BE2C (cell line): Measurements from ENCODE around the gene PARS2.

Experiments
- DNase-seq: peaks from one replicate; pipeline ENCODE4 v3.0.0-alpha.2; 2020
- H3K27me3 ChIP-seq: fragments of 250-450 bp; sonication (Bioruptor Pico); 2 replicates; pipeline ENCODE4 v1.5.1; 2020; ENCODE audit warnings: mild to moderate bottlenecking
- H3K36me3 ChIP-seq: fragments of 250-450 bp; sonication (Bioruptor Pico); 2 replicates; pipeline ENCODE4 v1.5.1; 2020; ENCODE audit warnings: mild to moderate bottlenecking
- H3K4me1 ChIP-seq: fragments of 250-450 bp; sonication (Bioruptor Pico); 2 replicates; pipeline ENCODE4 v1.5.1; 2020
- H3K4me3 ChIP-seq: 2 replicates; pipeline ENCODE4 v1.5.1; 2011; ENCODE audit warnings: low read depth, low read length
- H3K9me3 ChIP-seq: fragments of 250-450 bp; sonication (Bioruptor Pico); 2 replicates; pipeline ENCODE4 v1.5.1; 2020
- CTCF ChIP-seq: IDR thresholded peaks from 2 replicates; pipeline ENCODE4 v1.5.1; 2012; ENCODE audit warnings: mild to moderate bottlenecking, low read depth, low read length

Gene PARS2

GRCh38 chr1:54710434-54710833 lies 53.9 kb downstream of the PARS2 start:
- Histone ChIP-seq H3K27me3 (no peaks in the 10 kb centered on the region), H3K36me3 (no peaks in the 10 kb centered on the region), H3K9me3 (no peaks in the 10 kb centered on the region), H3K4me3 (no peak overlapping the region), H3K4me1 (0 out of 2 replicates have a peak, but pooled peaks cover 2% of the 10 kb centered on the region)
- DNase-seq, result no peak
- no peak for TF ChIP-seq CTCF

GRCh38 chr1:54709547-54710292 lies 54.6 kb downstream of the PARS2 start:
- Histone ChIP-seq H3K4me3 (no peak overlapping the region), H3K9me3 (no peaks in the 10 kb centered on the region), H3K27me3 (no peaks in the 10 kb centered on the region), H3K4me1 (no peaks in the 10 kb centered on the region), H3K36me3 (no peaks in the 10 kb centered on the region)
- TF ChIP-seq CTCF, result no peak
- no peak for DNase-seq

- no peak for DNase-seq
- Histone ChIP-seq H3K4me3 (no peak overlapping the region), H3K27me3 (no peaks in the 10 kb centered on the region), H3K4me1 (no peaks in the 10 kb centered on the region), H3K36me3 (no peaks in the 10 kb centered on the region), H3K9me3 (no peaks in the 10 kb centered on the region)
- no peak for TF ChIP-seq CTCF
Observed at GRCh38 chr1:54708385-54708784, 55.9 kb downstream of the PARS2 start.
